ENCODE data around the gene KRT24.

GRCh38 chr17:40678902-40679522 lies 24.5 kb downstream of the KRT24 start:
- TF ChIP-seq, protein P1, sequence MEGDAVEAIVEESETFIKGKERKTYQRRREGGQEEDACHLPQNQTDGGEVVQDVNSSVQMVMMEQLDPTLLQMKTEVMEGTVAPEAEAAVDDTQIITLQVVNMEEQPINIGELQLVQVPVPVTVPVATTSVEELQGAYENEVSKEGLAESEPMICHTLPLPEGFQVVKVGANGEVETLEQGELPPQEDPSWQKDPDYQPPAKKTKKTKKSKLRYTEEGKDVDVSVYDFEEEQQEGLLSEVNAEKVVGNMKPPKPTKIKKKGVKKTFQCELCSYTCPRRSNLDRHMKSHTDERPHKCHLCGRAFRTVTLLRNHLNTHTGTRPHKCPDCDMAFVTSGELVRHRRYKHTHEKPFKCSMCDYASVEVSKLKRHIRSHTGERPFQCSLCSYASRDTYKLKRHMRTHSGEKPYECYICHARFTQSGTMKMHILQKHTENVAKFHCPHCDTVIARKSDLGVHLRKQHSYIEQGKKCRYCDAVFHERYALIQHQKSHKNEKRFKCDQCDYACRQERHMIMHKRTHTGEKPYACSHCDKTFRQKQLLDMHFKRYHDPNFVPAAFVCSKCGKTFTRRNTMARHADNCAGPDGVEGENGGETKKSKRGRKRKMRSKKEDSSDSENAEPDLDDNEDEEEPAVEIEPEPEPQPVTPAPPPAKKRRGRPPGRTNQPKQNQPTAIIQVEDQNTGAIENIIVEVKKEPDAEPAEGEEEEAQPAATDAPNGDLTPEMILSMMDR (IDR thresholded peaks at IDR 0.05) = no peak
- TF ChIP-seq POLR2A (IDR thresholded peaks at IDR 0.05; ENCODE audit: low read depth) (no peak), POLR2AphosphoS5 (IDR thresholded peaks at IDR 0.05) (no peak)

Measured in esophagus muscularis mucosa (tissue), 3 donors.